Stimulated activated naive CD8-positive, alpha-beta T cell treated with anti-CD3 and anti-CD28 coated beads, Interleukin-15, Interleukin-2, amounts not matched to agents 100 ng/mL and 50 ng/mL, for 24 hours (primary cell): ENCODE data around the gene FNDC1.

Source experiments
- H3K27ac Mint-ChIP-seq: one replicate; pipeline ENCODE4 v1.8.0; 2021; ENCODE audit warnings: mild to moderate bottlenecking, mixed read lengths
- H3K27me3 Mint-ChIP-seq: one replicate; pipeline ENCODE4 v1.8.0; 2021; ENCODE audit warnings: mixed read lengths
- H3K36me3 Mint-ChIP-seq: one replicate; pipeline ENCODE4 v1.8.0; 2021; ENCODE audit warnings: low read depth, mixed read lengths
- H3K4me1 Mint-ChIP-seq: one replicate; pipeline ENCODE4 v1.8.0; 2021; ENCODE audit warnings: low read depth, mixed read lengths
- H3K4me3 Mint-ChIP-seq: one replicate; pipeline ENCODE4 v1.8.0; 2021; ENCODE audit warnings: mild to moderate bottlenecking, mixed read lengths
- H3K9me3 Mint-ChIP-seq: one replicate; pipeline ENCODE4 v1.8.0; 2021; ENCODE audit warnings: mixed read lengths

Gene FNDC1

GRCh38 chr6:159174263-159174969, 5.2 kb downstream of the FNDC1 start:
- H3K36me3 Mint-ChIP-seq: no peaks in the 10 kb centered on the region
- no peaks in the 10 kb centered on the region for H3K9me3 Mint-ChIP-seq
- peaks cover 11% of the 10 kb centered on the region for H3K4me1 Mint-ChIP-seq
- H3K27ac Mint-ChIP-seq: no peak overlapping the region
- no peak overlapping the region for H3K4me3 Mint-ChIP-seq
- H3K27me3 Mint-ChIP-seq: peaks cover 61% of the 10 kb centered on the region

GRCh38 chr6:159176913-159177312, 7.7 kb downstream of the FNDC1 start:
- H3K9me3 Mint-ChIP-seq: no peaks in the 10 kb centered on the region
- H3K27ac Mint-ChIP-seq: no peak overlapping the region
- peaks cover 39% of the 10 kb centered on the region for H3K27me3 Mint-ChIP-seq
- H3K4me1 Mint-ChIP-seq: peaks cover 8% of the 10 kb centered on the region
- H3K36me3 Mint-ChIP-seq: no peaks in the 10 kb centered on the region
- H3K4me3 Mint-ChIP-seq: no peak overlapping the region

GRCh38 chr6:159178847-159179246, 9.6 kb downstream of the FNDC1 start:
- peaks cover 25% of the 10 kb centered on the region for H3K27me3 Mint-ChIP-seq
- no peak overlapping the region for H3K4me3 Mint-ChIP-seq
- H3K36me3 Mint-ChIP-seq: no peaks in the 10 kb centered on the region
- H3K9me3 Mint-ChIP-seq: no peaks in the 10 kb centered on the region
- H3K27ac Mint-ChIP-seq: no peak overlapping the region
- peaks cover 9% of the 10 kb centered on the region for H3K4me1 Mint-ChIP-seq

- H3K27ac Mint-ChIP-seq: no peak overlapping the region
- H3K9me3 Mint-ChIP-seq: no peaks in the 10 kb centered on the region
- H3K36me3 Mint-ChIP-seq: no peaks in the 10 kb centered on the region
- H3K4me3 Mint-ChIP-seq: no peak overlapping the region
- H3K27me3 Mint-ChIP-seq: peaks cover 19% of the 10 kb centered on the region
- peaks cover 6% of the 10 kb centered on the region for H3K4me1 Mint-ChIP-seq
Measured at GRCh38 chr6:159180001-159180400, 10.8 kb downstream of the FNDC1 start.

GRCh38 chr6:159181914-159182313, 12.7 kb downstream of the FNDC1 start:
- no peak overlapping the region for H3K27ac Mint-ChIP-seq
- H3K4me1 Mint-ChIP-seq: peaks cover 6% of the 10 kb centered on the region
- no peaks in the 10 kb centered on the region for H3K36me3 Mint-ChIP-seq
- H3K27me3 Mint-ChIP-seq: peaks cover 6% of the 10 kb centered on the region
- no peak overlapping the region for H3K4me3 Mint-ChIP-seq
- no peaks in the 10 kb centered on the region for H3K9me3 Mint-ChIP-seq

- no peak overlapping the region for H3K4me3 Mint-ChIP-seq
- no peaks in the 10 kb centered on the region for H3K9me3 Mint-ChIP-seq
- peaks cover 6% of the 10 kb centered on the region for H3K27me3 Mint-ChIP-seq
- no peaks in the 10 kb centered on the region for H3K36me3 Mint-ChIP-seq
- no peak overlapping the region for H3K27ac Mint-ChIP-seq
- peaks cover 6% of the 10 kb centered on the region for H3K4me1 Mint-ChIP-seq
Measured at GRCh38 chr6:159184559-159184958, 15.4 kb downstream of the FNDC1 start.

- H3K27ac Mint-ChIP-seq: no peak overlapping the region
- peaks cover 9% of the 10 kb centered on the region for H3K27me3 Mint-ChIP-seq
- H3K4me3 Mint-ChIP-seq: no peak overlapping the region
- peaks cover 3% of the 10 kb centered on the region for H3K9me3 Mint-ChIP-seq
- no peaks in the 10 kb centered on the region for H3K36me3 Mint-ChIP-seq
- no peaks in the 10 kb centered on the region for H3K4me1 Mint-ChIP-seq
Measured at GRCh38 chr6:159190460-159190859, 21.3 kb downstream of the FNDC1 start.

- peaks cover 23% of the 10 kb centered on the region for H3K27me3 Mint-ChIP-seq
- no peaks in the 10 kb centered on the region for H3K4me1 Mint-ChIP-seq
- no peak overlapping the region for H3K4me3 Mint-ChIP-seq
- H3K9me3 Mint-ChIP-seq: peaks cover 3% of the 10 kb centered on the region
- H3K36me3 Mint-ChIP-seq: no peaks in the 10 kb centered on the region
- no peak overlapping the region for H3K27ac Mint-ChIP-seq
Measured at GRCh38 chr6:159193923-159194322, 24.7 kb downstream of the FNDC1 start.

GRCh38 chr6:159194421-159194820, 25.2 kb downstream of the FNDC1 start:
- H3K36me3 Mint-ChIP-seq: no peaks in the 10 kb centered on the region
- no peak overlapping the region for H3K27ac Mint-ChIP-seq
- peaks cover 26% of the 10 kb centered on the region for H3K27me3 Mint-ChIP-seq
- no peak overlapping the region for H3K4me3 Mint-ChIP-seq
- peaks cover 3% of the 10 kb centered on the region for H3K9me3 Mint-ChIP-seq
- no peaks in the 10 kb centered on the region for H3K4me1 Mint-ChIP-seq

GRCh38 chr6:159196430-159196975, 27.3 kb downstream of the FNDC1 start:
- H3K4me1 Mint-ChIP-seq: no peaks in the 10 kb centered on the region
- H3K36me3 Mint-ChIP-seq: no peaks in the 10 kb centered on the region
- H3K27ac Mint-ChIP-seq: no peak overlapping the region
- no peaks in the 10 kb centered on the region for H3K9me3 Mint-ChIP-seq
- no peak overlapping the region for H3K4me3 Mint-ChIP-seq
- H3K27me3 Mint-ChIP-seq: peaks cover 40% of the 10 kb centered on the region

GRCh38 chr6:159197251-159197650, 28.1 kb downstream of the FNDC1 start:
- Mint-ChIP-seq H3K36me3 (no peaks in the 10 kb centered on the region), H3K4me1 (no peaks in the 10 kb centered on the region), H3K4me3 (no peak overlapping the region), H3K27me3 (peaks cover 40% of the 10 kb centered on the region), H3K9me3 (no peaks in the 10 kb centered on the region), H3K27ac (no peak overlapping the region)

- Mint-ChIP-seq H3K4me1 (peaks cover 5% of the 10 kb centered on the region), H3K9me3 (no peaks in the 10 kb centered on the region), H3K36me3 (no peaks in the 10 kb centered on the region), H3K27me3 (peaks cover 35% of the 10 kb centered on the region), H3K4me3 (no peak overlapping the region), H3K27ac (no peak overlapping the region)
Measured at GRCh38 chr6:159201336-159201735, 32.1 kb downstream of the FNDC1 start.

GRCh38 chr6:159203304-159204005, 34.3 kb downstream of the FNDC1 start:
- H3K27me3 Mint-ChIP-seq: peaks cover 25% of the 10 kb centered on the region
- H3K4me3 Mint-ChIP-seq: no peak overlapping the region
- no peaks in the 10 kb centered on the region for H3K36me3 Mint-ChIP-seq
- no peak overlapping the region for H3K27ac Mint-ChIP-seq
- peaks cover 5% of the 10 kb centered on the region for H3K4me1 Mint-ChIP-seq
- no peaks in the 10 kb centered on the region for H3K9me3 Mint-ChIP-seq

- no peaks in the 10 kb centered on the region for H3K36me3 Mint-ChIP-seq
- H3K27me3 Mint-ChIP-seq: peaks cover 22% of the 10 kb centered on the region
- H3K27ac Mint-ChIP-seq: no peak overlapping the region
- H3K4me1 Mint-ChIP-seq: peaks cover 5% of the 10 kb centered on the region
- H3K9me3 Mint-ChIP-seq: no peaks in the 10 kb centered on the region
- H3K4me3 Mint-ChIP-seq: no peak overlapping the region
Measured at GRCh38 chr6:159204605-159205004, 35.4 kb downstream of the FNDC1 start.

- H3K4me3 Mint-ChIP-seq: no peak overlapping the region
- H3K9me3 Mint-ChIP-seq: no peaks in the 10 kb centered on the region
- peaks cover 4% of the 10 kb centered on the region for H3K27me3 Mint-ChIP-seq
- no peak overlapping the region for H3K27ac Mint-ChIP-seq
- H3K4me1 Mint-ChIP-seq: no peaks in the 10 kb centered on the region
- H3K36me3 Mint-ChIP-seq: no peaks in the 10 kb centered on the region
Measured at GRCh38 chr6:159212028-159212427, 42.8 kb downstream of the FNDC1 start.
